GM12873 (cell line): ENCODE data around the gene SVIL.

Experiments used
- TF ChIP-seq, protein P1 (sequence below): IDR thresholded peaks from 2 replicates; pipeline ENCODE4 v1.5.1; 2012; ENCODE audit warnings: low read depth, mild to moderate bottlenecking, moderate library complexity, low read length, control low read depth; ENCODE audit not compliant: insufficient read depth; ENCODE audit errors: missing control alignments

The SVIL gene

DNA sequence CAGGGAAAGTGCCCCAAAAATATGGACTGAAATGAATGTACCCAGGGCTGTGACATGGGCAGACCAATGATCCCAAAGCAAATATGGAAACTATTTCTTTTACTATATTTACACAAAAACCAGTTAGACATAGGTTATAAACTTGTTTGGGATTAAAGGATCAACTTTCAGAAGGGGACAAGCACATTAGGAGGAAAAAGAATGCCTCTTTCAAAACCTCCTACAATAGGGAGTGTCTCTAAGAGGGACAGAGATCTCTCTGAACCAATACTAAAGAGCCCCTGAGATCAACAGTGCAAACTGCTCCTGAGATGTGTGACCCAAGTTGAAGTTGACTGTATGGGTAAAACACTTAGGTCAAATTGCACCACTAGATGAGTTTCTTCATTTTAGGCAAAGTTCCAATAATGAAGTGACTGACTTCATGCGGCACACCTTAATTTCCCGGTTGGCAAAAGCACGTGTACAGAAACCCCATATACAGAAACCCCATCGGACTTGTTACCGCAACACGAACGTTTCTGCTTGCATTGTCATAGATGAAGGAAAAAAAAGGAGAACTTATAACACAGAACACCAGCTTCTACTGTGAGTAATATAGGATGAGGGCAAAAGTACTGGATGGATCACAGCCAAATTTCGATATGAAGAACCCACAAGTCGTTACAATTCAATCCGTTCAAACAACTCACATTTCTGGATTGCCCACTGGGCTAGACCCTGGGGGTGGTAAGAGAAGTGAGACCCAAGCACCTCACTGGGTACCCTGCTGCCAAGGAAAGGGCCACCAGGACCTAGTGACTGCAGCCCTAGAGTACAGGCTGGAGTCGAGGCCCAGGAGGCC is 4.3 kb downstream of the SVIL start:
- TF ChIP-seq, protein P1, sequence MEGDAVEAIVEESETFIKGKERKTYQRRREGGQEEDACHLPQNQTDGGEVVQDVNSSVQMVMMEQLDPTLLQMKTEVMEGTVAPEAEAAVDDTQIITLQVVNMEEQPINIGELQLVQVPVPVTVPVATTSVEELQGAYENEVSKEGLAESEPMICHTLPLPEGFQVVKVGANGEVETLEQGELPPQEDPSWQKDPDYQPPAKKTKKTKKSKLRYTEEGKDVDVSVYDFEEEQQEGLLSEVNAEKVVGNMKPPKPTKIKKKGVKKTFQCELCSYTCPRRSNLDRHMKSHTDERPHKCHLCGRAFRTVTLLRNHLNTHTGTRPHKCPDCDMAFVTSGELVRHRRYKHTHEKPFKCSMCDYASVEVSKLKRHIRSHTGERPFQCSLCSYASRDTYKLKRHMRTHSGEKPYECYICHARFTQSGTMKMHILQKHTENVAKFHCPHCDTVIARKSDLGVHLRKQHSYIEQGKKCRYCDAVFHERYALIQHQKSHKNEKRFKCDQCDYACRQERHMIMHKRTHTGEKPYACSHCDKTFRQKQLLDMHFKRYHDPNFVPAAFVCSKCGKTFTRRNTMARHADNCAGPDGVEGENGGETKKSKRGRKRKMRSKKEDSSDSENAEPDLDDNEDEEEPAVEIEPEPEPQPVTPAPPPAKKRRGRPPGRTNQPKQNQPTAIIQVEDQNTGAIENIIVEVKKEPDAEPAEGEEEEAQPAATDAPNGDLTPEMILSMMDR = no peak

GRCh38 chr10:29628912-29629526 is 5.8 kb downstream of the SVIL start:
- TF ChIP-seq, protein P1 = no peak

GRCh38 chr10:29628311-29628710 is 6.5 kb downstream of the SVIL start:
- TF ChIP-seq, protein P1 = no peak

- TF ChIP-seq, protein P1 = no peak
Measured at GRCh38 chr10:29627201-29628132, 7.3 kb downstream of the SVIL start.

GRCh38 chr10:29623797-29624196 is 11.0 kb downstream of the SVIL start:
- TF ChIP-seq, protein P1 = no peak

DNA sequence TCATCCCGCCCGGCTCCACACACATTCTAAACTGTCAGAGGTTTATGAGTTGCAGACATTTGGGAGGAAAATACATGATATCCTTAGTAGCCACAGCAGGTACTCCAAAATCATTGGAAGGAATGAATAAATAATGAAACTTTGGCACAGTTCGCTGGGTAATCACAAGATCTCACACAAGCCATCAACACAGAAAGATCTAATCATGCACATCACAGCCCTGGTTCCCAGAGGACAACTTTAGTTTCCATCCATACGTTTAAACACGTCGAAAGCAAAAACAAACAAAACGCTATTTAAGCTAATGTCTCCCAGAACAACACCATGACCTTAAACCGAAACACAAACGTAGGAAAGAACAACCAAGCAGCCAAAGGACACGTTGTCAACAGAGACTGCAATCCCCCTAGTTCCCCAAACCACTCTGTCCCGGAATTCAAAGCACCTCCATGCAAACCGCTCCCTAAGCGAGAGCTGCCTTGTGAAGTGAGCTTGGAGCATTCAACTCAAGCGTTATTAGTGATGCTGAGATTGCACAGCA is 12.3 kb downstream of the SVIL start:
- TF ChIP-seq, protein P1 = no peak
